Peyer's patch (tissue), 4 donors: ENCODE results near the gene IL1RAPL1. TPM values are rescaled to one million over a fixed set of nuclear protein-coding genes. Genes with fewer than 3 reads are reported as not detected.

Source experiments
- DNase-seq, 3 donors: peaks; one replicate each; pipeline ENCODE4 v3.0.0-alpha.2; 2017 to 2019
- H3K27ac ChIP-seq, 4 donors: fragments of 200-600 bp; sonication (generic); one replicate each; pipeline ENCODE4 v1.5.1; 2016 to 2019
- H3K27me3 ChIP-seq, 2 donors: fragments of 200-600 bp; sonication (generic); one replicate each; pipeline ENCODE4 v1.5.1; 2019
- H3K36me3 ChIP-seq, 3 donors: fragments of 200-600 bp; sonication (generic); one replicate each; pipeline ENCODE4 v1.5.1; 2016 to 2019
- H3K4me1 ChIP-seq, 4 donors: fragments of 200-600 bp; sonication (generic); one replicate each; pipeline ENCODE4 v1.5.1; 2016 to 2019
- H3K4me3 ChIP-seq, 4 donors: fragments of 200-600 bp; sonication (generic); 1 replicate in 3 of 4; 2 replicates in 1 of 4; pipeline ENCODE4 v1.5.1; 2016 to 2019; ENCODE audit warnings: mild to moderate bottlenecking in 1 of 4
- H3K9me3 ChIP-seq, 4 donors: fragments of 200-600 bp; sonication (generic); one replicate each; pipeline ENCODE4 v1.5.1; 2016 to 2019; ENCODE audit warnings: mild to moderate bottlenecking in 1 of 4
- POLR2A ChIP-seq, 2 donors: fragments of 450-650 bp; IDR thresholded peaks; one replicate each; pipeline ENCODE4 v1.5.1; 2017; ENCODE audit warnings: antibody characterized with exemption in 2 of 2, mild to moderate bottlenecking in 2 of 2, moderate library complexity in 2 of 2
- total RNA-seq, 4 donors: library from RNA; depleted of rRNA; stranded (reverse); fragments of >200 nt; gene quantifications; one replicate each; pipeline ENCODE4 v1.1.0, GENCODE V29; 2016
- TF ChIP-seq, protein P1 (sequence below), 6 experiments: fragments of 450-650 bp in 4 of 6; fragments of 200-600 bp in 2 of 6; sonication (generic) in 1 of 6; IDR thresholded peaks; one replicate each; pipeline ENCODE4 v1.5.1; 2017 to 2019; ENCODE audit warnings: antibody characterized with exemption in 6 of 6, mild to moderate bottlenecking in 3 of 6, moderate library complexity in 1 of 6

IL1RAPL1 gene
- total RNA-seq, 4 donors from 2014 or later = not detected

- Histone ChIP-seq H3K27ac (no peak overlapping the region), H3K27me3 (no peaks in the 10 kb centered on the region), H3K4me3 (no peak overlapping the region), H3K9me3 (no peaks in the 10 kb centered on the region), H3K36me3 (no peaks in the 10 kb centered on the region), H3K4me1 (no peaks in the 10 kb centered on the region)
- no peak for DNase-seq
- no peak for TF ChIP-seq POLR2A (IDR thresholded peaks at IDR 0.05)
- TF ChIP-seq, protein P1, sequence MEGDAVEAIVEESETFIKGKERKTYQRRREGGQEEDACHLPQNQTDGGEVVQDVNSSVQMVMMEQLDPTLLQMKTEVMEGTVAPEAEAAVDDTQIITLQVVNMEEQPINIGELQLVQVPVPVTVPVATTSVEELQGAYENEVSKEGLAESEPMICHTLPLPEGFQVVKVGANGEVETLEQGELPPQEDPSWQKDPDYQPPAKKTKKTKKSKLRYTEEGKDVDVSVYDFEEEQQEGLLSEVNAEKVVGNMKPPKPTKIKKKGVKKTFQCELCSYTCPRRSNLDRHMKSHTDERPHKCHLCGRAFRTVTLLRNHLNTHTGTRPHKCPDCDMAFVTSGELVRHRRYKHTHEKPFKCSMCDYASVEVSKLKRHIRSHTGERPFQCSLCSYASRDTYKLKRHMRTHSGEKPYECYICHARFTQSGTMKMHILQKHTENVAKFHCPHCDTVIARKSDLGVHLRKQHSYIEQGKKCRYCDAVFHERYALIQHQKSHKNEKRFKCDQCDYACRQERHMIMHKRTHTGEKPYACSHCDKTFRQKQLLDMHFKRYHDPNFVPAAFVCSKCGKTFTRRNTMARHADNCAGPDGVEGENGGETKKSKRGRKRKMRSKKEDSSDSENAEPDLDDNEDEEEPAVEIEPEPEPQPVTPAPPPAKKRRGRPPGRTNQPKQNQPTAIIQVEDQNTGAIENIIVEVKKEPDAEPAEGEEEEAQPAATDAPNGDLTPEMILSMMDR (IDR thresholded peaks at IDR 0.05) = no peak
Measured at GRCh38 chrX:28901637-28902036, 314.4 kb downstream of the IL1RAPL1 start.

DNA sequence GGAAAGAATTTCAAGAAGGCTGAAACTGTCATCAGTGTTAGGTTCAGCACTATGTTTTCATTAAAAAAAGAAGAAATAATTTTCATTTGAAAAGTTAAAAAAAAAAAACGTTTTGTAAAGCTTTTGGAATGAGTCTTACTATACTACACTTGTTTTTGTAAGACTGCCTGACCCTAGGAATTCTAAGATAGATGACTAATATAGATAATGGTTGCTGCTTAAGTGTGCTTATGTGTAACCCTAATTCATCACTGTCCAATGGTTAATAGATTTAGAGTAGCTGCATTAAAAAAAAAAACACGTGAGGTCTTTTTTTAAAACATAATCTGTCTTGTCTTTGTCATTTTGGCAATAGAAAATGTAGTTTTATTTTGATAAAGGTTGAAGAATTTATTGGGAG lies 323.2 kb downstream of the IL1RAPL1 start:
- Histone ChIP-seq H3K4me1 (no peaks in the 10 kb centered on the region), H3K27ac (no peak overlapping the region), H3K4me3 (no peak overlapping the region), H3K9me3 (no peaks in the 10 kb centered on the region), H3K36me3 (no peaks in the 10 kb centered on the region), H3K27me3 (no peaks in the 10 kb centered on the region)
- TF ChIP-seq, protein P1 (IDR thresholded peaks at IDR 0.05) = no peak
- no peak for TF ChIP-seq POLR2A (IDR thresholded peaks at IDR 0.05)
- no peak for DNase-seq

- no peak for DNase-seq
- Histone ChIP-seq H3K9me3 (no peaks in the 10 kb centered on the region), H3K4me3 (no peak overlapping the region), H3K4me1 (no peaks in the 10 kb centered on the region), H3K36me3 (no peaks in the 10 kb centered on the region), H3K27ac (no peak overlapping the region), H3K27me3 (no peaks in the 10 kb centered on the region)
- TF ChIP-seq, protein P1 (IDR thresholded peaks at IDR 0.05) = no peak
- TF ChIP-seq POLR2A (IDR thresholded peaks at IDR 0.05) = no peak
Measured at GRCh38 chrX:28920153-28920943, 333.1 kb downstream of the IL1RAPL1 start.

DNA sequence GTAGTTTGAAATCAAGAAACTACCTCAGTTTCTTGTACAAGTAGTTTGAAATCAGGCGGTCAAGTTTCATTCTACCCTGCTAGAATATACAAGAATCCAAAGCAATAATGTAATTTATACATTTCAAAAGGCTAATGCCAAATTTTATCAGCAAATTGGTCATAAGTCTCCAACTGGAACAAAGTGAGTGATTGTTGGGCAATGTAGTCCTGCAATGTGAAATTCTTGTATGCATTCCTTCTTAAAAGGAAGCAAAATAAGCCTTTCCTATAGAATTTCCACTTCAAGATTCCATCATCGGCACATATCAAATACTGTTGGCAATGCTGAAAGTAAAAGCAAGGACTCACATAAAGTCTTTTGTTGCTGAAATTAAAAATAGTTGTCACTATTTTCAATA lies 334.9 kb downstream of the IL1RAPL1 start:
- TF ChIP-seq, protein P1 (IDR thresholded peaks at IDR 0.05) = no peak
- TF ChIP-seq POLR2A (IDR thresholded peaks at IDR 0.05) = no peak

DNA sequence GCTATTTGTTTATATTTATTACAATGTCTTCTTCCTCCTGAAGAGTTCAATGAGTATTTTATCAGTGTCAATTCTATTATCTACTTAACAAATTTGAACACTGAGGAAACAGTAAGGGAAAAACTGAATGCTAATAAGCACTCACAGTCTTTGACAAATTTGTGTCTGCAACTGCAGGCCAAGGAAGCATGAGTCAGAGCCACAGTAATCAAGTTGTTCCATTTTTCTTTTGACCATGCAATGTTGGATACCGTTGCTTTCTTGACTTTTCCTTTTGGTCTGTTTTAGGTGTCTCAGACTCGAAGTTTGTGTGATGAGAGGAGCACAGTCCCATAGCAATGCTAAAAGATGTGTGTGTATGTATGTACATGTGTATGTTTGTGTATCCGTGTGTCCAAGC lies 359.6 kb downstream of the IL1RAPL1 start:
- H3K27ac ChIP-seq = no peak overlapping the region
- H3K4me1 ChIP-seq = no peaks in the 10 kb centered on the region
- H3K4me3 ChIP-seq = no peak overlapping the region
- DNase-seq = no peak
- H3K27me3 ChIP-seq = no peaks in the 10 kb centered on the region
- TF ChIP-seq, protein P1 (IDR thresholded peaks at IDR 0.05) = no peak
- no peak for TF ChIP-seq POLR2A (IDR thresholded peaks at IDR 0.05)
- no peaks in the 10 kb centered on the region for H3K36me3 ChIP-seq
- H3K9me3 ChIP-seq = no peaks in the 10 kb centered on the region

More for the DNA sequence above, 334.9 kb downstream of the IL1RAPL1 start:
- no peak for DNase-seq
- no peaks in the 10 kb centered on the region for H3K9me3 ChIP-seq
- no peaks in the 10 kb centered on the region for H3K36me3 ChIP-seq
- H3K4me1 ChIP-seq = no peaks in the 10 kb centered on the region
- H3K4me3 ChIP-seq = no peak overlapping the region
- H3K27ac ChIP-seq = no peak overlapping the region
- H3K27me3 ChIP-seq = no peaks in the 10 kb centered on the region
